ENCODE data around the gene DCP1B.

DCP1B gene

DNA sequence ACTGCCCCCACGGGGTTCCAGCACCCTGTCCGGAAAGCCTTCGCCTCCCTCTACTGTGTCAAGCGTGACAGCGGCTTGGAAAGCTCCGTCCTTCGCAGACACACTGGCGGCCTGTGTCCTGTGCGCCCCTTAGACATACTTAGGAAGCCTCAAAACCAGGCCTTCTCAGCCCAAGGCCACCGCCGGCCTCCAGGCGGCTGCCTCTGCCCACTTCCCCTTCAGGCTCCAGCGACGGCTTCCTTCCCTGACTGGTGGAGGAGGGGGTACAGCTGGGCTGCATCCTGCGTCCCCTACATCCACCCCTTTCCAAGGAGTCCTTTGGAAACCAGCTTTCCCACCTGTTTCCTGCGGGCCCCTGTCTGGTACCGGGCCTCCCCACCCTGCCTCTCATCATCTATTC lies 83.3 kb downstream of the DCP1B start:
- no peaks in the 10 kb centered on the region for H3K27me3 ChIP-seq (ENCODE audit: control insufficient read depth in 1 of 2, insufficient read depth in 2 of 2, low read length in 2 of 2)
- no peak overlapping the region for H3K4me3 ChIP-seq (ENCODE audit: low read depth in 1 of 2, low read length in 2 of 2)
- peaks cover 0 to 9% of the 10 kb centered on the region in 2 donors for H3K4me1 ChIP-seq (ENCODE audit: control insufficient read depth in 1 of 2, insufficient read depth in 2 of 2, low read length in 2 of 2)
- H3K27ac ChIP-seq (ENCODE audit: low read depth, low read length), result no peak overlapping the region
- H3K36me3 ChIP-seq (ENCODE audit: control insufficient read depth in 1 of 2, insufficient read depth in 2 of 2, low read length in 2 of 2), result no peaks in the 10 kb centered on the region
- H3K9me3 ChIP-seq (ENCODE audit: control insufficient read depth in 1 of 2, low read length in 2 of 2), result no peaks in the 10 kb centered on the region
- no peak overlapping the region for H3K9ac ChIP-seq (ENCODE audit: low read depth in 1 of 2, low read length in 2 of 2)

- H3K36me3 ChIP-seq (ENCODE audit: control insufficient read depth in 1 of 2, insufficient read depth in 2 of 2, low read length in 2 of 2), result no peaks in the 10 kb centered on the region
- H3K27me3 ChIP-seq (ENCODE audit: control insufficient read depth in 1 of 2, insufficient read depth in 2 of 2, low read length in 2 of 2), result no peaks in the 10 kb centered on the region
- peaks cover 0 to 9% of the 10 kb centered on the region in 2 donors for H3K4me1 ChIP-seq (ENCODE audit: control insufficient read depth in 1 of 2, insufficient read depth in 2 of 2, low read length in 2 of 2)
- no peak overlapping the region for H3K9ac ChIP-seq (ENCODE audit: low read depth in 1 of 2, low read length in 2 of 2)
- no peak overlapping the region for H3K4me3 ChIP-seq (ENCODE audit: low read depth in 1 of 2, low read length in 2 of 2)
- no peak overlapping the region for H3K27ac ChIP-seq (ENCODE audit: low read depth, low read length)
- H3K9me3 ChIP-seq (ENCODE audit: control insufficient read depth in 1 of 2, low read length in 2 of 2), result no peaks in the 10 kb centered on the region
These were observed 83.8 kb downstream of the DCP1B start for GRCh38 chr12:1920436-1920835.

DNA sequence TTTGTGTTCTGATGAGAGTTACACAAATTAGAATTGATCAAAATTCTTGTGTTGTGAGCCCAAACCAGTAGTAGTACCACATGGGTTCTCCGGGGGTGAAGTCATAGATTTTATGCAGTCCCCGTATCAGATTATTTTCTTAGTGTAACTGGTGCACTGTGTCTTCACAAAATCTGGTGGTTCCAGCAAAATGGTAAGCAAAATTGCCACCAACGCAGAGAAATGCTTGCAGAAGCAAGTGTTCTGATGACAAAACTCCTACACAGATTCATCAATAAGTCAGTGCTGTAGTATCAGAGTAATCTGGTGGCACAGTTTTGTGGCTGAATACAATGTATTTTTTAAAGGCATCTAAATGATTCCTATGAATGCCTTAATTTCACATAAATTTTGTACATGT lies 84.5 kb downstream of the DCP1B start:
- H3K27me3 ChIP-seq (ENCODE audit: control insufficient read depth in 1 of 2, insufficient read depth in 2 of 2, low read length in 2 of 2), result no peaks in the 10 kb centered on the region
- H3K36me3 ChIP-seq (ENCODE audit: control insufficient read depth in 1 of 2, insufficient read depth in 2 of 2, low read length in 2 of 2), result no peaks in the 10 kb centered on the region
- no peak overlapping the region for H3K4me3 ChIP-seq (ENCODE audit: low read depth in 1 of 2, low read length in 2 of 2)
- H3K27ac ChIP-seq (ENCODE audit: low read depth, low read length), result no peak overlapping the region
- H3K9me3 ChIP-seq (ENCODE audit: control insufficient read depth in 1 of 2, low read length in 2 of 2), result no peaks in the 10 kb centered on the region
- peaks cover 0 to 6% of the 10 kb centered on the region in 2 donors for H3K4me1 ChIP-seq (ENCODE audit: control insufficient read depth in 1 of 2, insufficient read depth in 2 of 2, low read length in 2 of 2)
- no peak overlapping the region for H3K9ac ChIP-seq (ENCODE audit: low read depth in 1 of 2, low read length in 2 of 2)

DNA sequence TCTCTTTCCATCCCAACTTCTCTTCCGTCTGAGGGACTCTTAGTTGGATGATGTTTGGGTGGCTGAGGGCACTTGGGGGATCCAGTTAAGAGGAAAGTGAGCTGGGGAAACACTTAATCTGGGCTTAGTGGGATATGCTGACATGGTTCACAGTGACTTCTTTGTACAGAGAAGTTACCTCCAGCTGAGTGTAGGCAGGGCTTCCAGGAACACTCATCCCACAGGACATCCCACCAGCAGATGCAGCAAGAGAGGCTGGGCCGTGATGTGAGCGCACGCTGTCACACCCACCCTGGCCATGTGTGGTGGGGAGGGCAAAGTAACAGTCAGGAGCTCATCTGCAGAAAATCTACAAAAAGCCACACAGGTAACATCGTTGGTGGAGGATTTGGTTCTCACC lies 85.0 kb downstream of the DCP1B start:
- Histone ChIP-seq H3K27ac (ENCODE audit: low read depth, low read length) (no peak overlapping the region), H3K9me3 (ENCODE audit: control insufficient read depth in 1 of 2, low read length in 2 of 2) (no peaks in the 10 kb centered on the region), H3K9ac (ENCODE audit: low read depth in 1 of 2, low read length in 2 of 2) (no peak overlapping the region), H3K27me3 (ENCODE audit: control insufficient read depth in 1 of 2, insufficient read depth in 2 of 2, low read length in 2 of 2) (no peaks in the 10 kb centered on the region), H3K36me3 (ENCODE audit: control insufficient read depth in 1 of 2, insufficient read depth in 2 of 2, low read length in 2 of 2) (no peaks in the 10 kb centered on the region), H3K4me1 (ENCODE audit: control insufficient read depth in 1 of 2, insufficient read depth in 2 of 2, low read length in 2 of 2) (peaks cover 0 to 6% of the 10 kb centered on the region in 2 donors), H3K4me3 (ENCODE audit: low read depth in 1 of 2, low read length in 2 of 2) (no peak overlapping the region)

DNA sequence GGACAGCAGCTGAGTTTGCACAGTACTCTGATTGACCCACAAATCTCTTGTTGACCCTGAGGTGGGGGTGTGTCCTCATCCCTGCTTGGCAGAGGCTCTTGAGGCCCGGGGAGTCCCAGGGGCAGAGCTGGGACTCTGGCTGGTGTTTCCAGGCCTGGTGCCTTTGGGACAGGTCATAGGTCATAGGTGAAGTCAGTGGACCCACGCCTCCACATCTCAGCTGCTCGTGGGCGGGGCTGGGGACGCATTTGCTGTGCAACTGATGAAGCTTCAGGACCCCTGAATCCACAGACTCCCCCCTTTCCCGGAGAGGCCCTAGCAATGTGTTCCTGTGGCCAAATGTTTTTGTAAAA lies 85.4 kb downstream of the DCP1B start:
- Histone ChIP-seq H3K9ac (ENCODE audit: low read depth in 1 of 2, low read length in 2 of 2) (no peak overlapping the region), H3K27ac (ENCODE audit: low read depth, low read length) (no peak overlapping the region), H3K4me1 (ENCODE audit: control insufficient read depth in 1 of 2, insufficient read depth in 2 of 2, low read length in 2 of 2) (peaks cover 0 to 6% of the 10 kb centered on the region in 2 donors)

GRCh38 chr12:1918081-1918883 lies 86.0 kb downstream of the DCP1B start, which contains the start of gene CACNA2D4:
CACNA2D4 (minus strand) TSS chr12:1918652; CDS start chr12:1918473, 179 bp downstream.
- H3K27ac ChIP-seq (ENCODE audit: low read depth, low read length), result peak within 1 kb of the TSS; percentile 52

More for the DNA sequence above, 85.4 kb downstream of the DCP1B start:
- Histone ChIP-seq H3K4me3 (ENCODE audit: low read depth in 1 of 2, low read length in 2 of 2) (peak overlapping the region; percentile 20 to 48), H3K36me3 (ENCODE audit: control insufficient read depth in 1 of 2, insufficient read depth in 2 of 2, low read length in 2 of 2) (no peaks in the 10 kb centered on the region), H3K27me3 (ENCODE audit: control insufficient read depth in 1 of 2, insufficient read depth in 2 of 2, low read length in 2 of 2) (no peaks in the 10 kb centered on the region), H3K9me3 (ENCODE audit: control insufficient read depth in 1 of 2, low read length in 2 of 2) (no peaks in the 10 kb centered on the region)

DNA sequence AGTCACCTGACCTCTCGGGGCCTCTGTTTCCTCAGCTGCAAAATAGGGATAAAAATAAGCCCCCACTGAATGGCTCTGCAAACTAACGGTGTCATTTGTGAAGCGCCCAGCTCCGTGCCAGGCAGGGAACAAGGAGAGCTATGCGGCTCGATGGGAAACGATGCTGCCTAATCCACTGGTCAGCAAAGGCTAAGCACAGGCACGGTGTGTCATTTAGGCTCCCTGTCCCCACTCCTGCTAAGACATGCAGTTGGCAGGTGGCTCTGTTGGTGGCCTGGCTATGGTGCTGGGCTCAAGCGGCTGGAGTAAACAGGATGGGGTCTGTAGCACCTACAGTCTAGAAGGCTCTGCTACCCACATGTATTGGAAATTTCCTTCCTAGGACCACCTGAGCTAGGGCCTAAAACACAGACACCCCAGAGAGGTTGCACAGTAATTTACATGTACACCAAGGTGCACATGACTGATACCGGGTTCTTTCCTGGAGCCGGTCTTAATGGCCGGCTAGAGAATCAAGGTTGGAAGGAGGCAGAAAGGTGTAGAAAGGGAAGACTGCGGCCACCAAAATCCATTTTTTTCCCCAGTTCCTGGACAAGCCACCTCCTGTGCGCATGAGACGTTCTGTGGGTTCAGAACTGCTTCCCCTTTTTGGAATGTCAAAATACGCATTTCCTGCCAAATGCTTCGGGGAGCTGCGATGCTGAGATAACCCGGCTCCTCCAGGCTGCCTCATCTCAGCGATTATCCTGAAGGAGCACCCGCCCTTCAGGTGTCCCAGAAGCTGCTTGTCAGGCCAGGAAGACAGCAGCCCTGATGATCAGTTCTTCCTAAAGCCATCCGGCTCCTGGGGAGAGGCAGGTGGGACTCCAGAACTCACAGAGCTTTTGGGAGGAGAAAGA lies 86.8 kb downstream of the DCP1B start:
- H3K4me3 ChIP-seq (ENCODE audit: low read depth in 1 of 2, low read length in 2 of 2), result peak overlapping the region; percentile 16 to 48
- H3K9ac ChIP-seq (ENCODE audit: low read depth in 1 of 2, low read length in 2 of 2), result no peak overlapping the region
- H3K27ac ChIP-seq (ENCODE audit: low read depth, low read length), result peak overlapping the region; percentile 52

More at GRCh38 chr12:1918081-1918883, 86.0 kb downstream of the DCP1B start, which contains the start of gene CACNA2D4:
- Histone ChIP-seq H3K9ac (ENCODE audit: low read depth in 1 of 2, low read length in 2 of 2) (peak within 1 kb of the TSS in 1 of 2 donors; percentile 25), H3K9me3 (ENCODE audit: control insufficient read depth in 1 of 2, low read length in 2 of 2) (no peaks in the 10 kb centered on the region), H3K4me1 (ENCODE audit: control insufficient read depth in 1 of 2, insufficient read depth in 2 of 2, low read length in 2 of 2) (peaks cover 0 to 6% of the 10 kb centered on the region in 2 donors), H3K27me3 (ENCODE audit: control insufficient read depth in 1 of 2, insufficient read depth in 2 of 2, low read length in 2 of 2) (no peaks in the 10 kb centered on the region), H3K36me3 (ENCODE audit: control insufficient read depth in 1 of 2, insufficient read depth in 2 of 2, low read length in 2 of 2) (no peaks in the 10 kb centered on the region), H3K4me3 (ENCODE audit: low read depth in 1 of 2, low read length in 2 of 2) (peak within 1 kb of the TSS; percentile 20 to 48)

DNA sequence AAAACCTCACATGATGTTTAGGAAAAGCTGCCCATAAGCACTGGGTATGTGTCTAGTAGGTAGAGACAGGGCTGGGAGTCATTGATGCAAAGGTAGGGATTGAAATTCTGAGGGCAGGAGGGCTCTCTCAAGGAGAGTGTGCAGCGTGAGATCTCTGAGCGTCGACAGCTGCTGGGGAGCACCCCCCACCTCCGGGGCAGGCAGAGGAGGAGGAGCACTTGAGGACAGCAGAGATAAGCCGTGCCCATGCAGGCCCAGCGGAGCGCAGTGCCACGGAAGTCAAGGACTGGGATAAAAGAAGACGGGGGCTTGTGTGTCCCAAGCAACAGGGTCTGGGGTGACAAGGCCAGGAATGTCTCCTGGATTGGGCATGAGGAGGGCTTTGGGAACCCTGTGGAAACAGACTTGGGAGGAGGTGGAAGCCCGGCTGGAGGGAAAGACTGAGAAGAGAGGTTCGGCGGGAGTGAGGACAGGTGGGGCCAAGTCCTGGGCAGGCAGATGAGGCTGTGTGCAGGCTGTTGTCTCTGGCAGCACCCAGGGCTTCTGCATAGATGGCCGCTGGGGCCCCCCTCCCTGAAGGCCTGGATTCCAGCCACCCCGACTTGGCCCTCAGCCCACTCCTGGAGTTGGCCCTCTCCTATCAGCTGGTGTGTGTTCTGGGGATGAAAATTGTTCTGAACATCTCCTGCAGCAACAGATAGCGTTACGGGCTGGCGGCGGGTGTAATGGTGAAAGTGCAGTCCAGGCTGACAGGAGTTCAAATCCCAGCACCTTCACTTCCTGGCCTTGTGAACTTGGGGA lies 87.7 kb downstream of the DCP1B start:
- no peaks in the 10 kb centered on the region for H3K36me3 ChIP-seq (ENCODE audit: control insufficient read depth in 1 of 2, insufficient read depth in 2 of 2, low read length in 2 of 2)
- no peak overlapping the region for H3K4me3 ChIP-seq (ENCODE audit: low read depth in 1 of 2, low read length in 2 of 2)
- H3K9me3 ChIP-seq (ENCODE audit: control insufficient read depth in 1 of 2, low read length in 2 of 2), result no peaks in the 10 kb centered on the region
- no peaks in the 10 kb centered on the region for H3K27me3 ChIP-seq (ENCODE audit: control insufficient read depth in 1 of 2, insufficient read depth in 2 of 2, low read length in 2 of 2)
- no peak overlapping the region for H3K27ac ChIP-seq (ENCODE audit: low read depth, low read length)
- H3K9ac ChIP-seq (ENCODE audit: low read depth in 1 of 2, low read length in 2 of 2), result no peak overlapping the region
- H3K4me1 ChIP-seq (ENCODE audit: control insufficient read depth in 1 of 2, insufficient read depth in 2 of 2, low read length in 2 of 2), result peaks cover 0 to 6% of the 10 kb centered on the region in 2 donors

More for the DNA sequence above, 86.8 kb downstream of the DCP1B start:
- Histone ChIP-seq H3K36me3 (ENCODE audit: control insufficient read depth in 1 of 2, insufficient read depth in 2 of 2, low read length in 2 of 2) (no peaks in the 10 kb centered on the region), H3K27me3 (ENCODE audit: control insufficient read depth in 1 of 2, insufficient read depth in 2 of 2, low read length in 2 of 2) (no peaks in the 10 kb centered on the region), H3K4me1 (ENCODE audit: control insufficient read depth in 1 of 2, insufficient read depth in 2 of 2, low read length in 2 of 2) (peaks cover 0 to 6% of the 10 kb centered on the region in 2 donors), H3K9me3 (ENCODE audit: control insufficient read depth in 1 of 2, low read length in 2 of 2) (no peaks in the 10 kb centered on the region)

DNA sequence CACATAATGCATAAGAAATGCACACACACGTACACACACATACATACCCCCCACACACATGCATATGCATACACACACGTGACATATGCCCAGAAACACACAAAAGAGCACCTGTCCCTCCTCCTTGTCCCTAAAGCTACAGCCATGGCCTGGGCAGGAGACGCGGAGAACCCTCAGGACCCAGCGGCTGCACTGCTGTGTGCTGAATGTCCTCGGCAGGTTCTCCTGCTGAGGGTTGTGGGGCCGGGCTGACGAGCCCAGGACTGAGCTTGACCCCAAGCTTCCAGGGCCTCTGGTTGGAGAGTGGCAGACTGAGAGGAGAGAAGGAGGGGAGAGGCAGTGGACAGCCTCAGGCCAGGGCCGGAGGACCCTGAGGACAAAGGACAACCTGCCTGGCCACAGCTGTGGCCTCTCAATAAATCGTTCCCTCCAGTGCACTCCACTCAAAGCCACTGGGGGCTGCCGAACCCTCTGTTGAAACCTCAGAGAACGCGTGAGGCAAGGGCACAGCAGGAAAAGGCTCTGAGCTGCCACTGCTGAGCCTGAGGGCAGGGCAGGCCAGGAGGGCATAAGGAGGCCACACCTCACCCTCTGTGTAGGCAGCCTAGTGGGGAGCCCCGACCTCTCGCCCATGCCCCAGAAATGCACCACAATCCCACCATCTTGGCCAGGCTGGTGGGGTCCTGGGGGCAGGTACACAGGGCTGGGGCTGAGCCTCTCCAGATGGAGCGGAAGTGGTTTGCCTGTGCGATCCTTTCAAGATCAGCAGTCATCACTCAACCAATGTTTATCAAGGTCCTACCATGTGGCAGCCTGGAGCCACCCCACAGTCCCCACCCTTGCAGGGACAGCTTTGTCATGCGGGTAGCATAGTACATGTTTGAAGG lies 88.9 kb downstream of the DCP1B start:
- H3K4me1 ChIP-seq (ENCODE audit: control insufficient read depth in 1 of 2, insufficient read depth in 2 of 2, low read length in 2 of 2), result peaks cover 0 to 6% of the 10 kb centered on the region in 2 donors
- H3K9me3 ChIP-seq (ENCODE audit: control insufficient read depth in 1 of 2, low read length in 2 of 2), result no peaks in the 10 kb centered on the region
- H3K4me3 ChIP-seq (ENCODE audit: low read depth in 1 of 2, low read length in 2 of 2), result no peak overlapping the region
- no peak overlapping the region for H3K27ac ChIP-seq (ENCODE audit: low read depth, low read length)
- H3K27me3 ChIP-seq (ENCODE audit: control insufficient read depth in 1 of 2, insufficient read depth in 2 of 2, low read length in 2 of 2), result no peaks in the 10 kb centered on the region
- H3K9ac ChIP-seq (ENCODE audit: low read depth in 1 of 2, low read length in 2 of 2), result no peak overlapping the region
- H3K36me3 ChIP-seq (ENCODE audit: control insufficient read depth in 1 of 2, insufficient read depth in 2 of 2, low read length in 2 of 2), result no peaks in the 10 kb centered on the region

All from duodenal mucosa (tissue), 2 donors.